ENCODE results near the gene SUMO4.
A peak's percentile ranks its signal among the peaks of the same experiment; 100 is the strongest.
"Not testable (repeated sequence)": the region's sequence is repeated elsewhere in the genome, so short reads cannot be mapped to it uniquely, and the experiment has no call there.

SUMO4 gene

GRCh38 chr6:149433881-149434280 lies 33.8 kb downstream of the SUMO4 start:
- peak; percentile 51 for DNase-seq

GRCh38 chr6:149435919-149436586 lies 36.0 kb downstream of the SUMO4 start:
- DNase-seq: no peak

DNA sequence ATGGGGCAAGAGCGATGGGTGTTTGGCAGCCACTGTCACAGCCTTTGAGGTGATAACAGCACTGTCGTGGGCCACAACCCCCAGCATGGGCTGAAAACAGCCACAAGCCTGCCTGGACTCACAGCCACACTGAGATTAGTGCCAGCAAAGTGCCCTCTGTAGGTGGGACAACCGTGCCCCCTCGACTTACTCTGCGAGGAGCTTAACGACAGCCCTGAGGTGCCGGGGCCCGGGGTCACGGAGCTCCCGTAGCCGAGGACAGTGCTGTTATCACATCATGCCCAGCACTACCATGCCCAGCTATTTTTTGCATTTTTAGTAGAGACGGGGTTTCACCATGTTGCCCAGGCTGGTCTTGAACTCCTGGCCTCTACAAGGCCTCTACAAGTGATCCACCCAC lies 36.6 kb downstream of the SUMO4 start:
- no peak for DNase-seq

DNA sequence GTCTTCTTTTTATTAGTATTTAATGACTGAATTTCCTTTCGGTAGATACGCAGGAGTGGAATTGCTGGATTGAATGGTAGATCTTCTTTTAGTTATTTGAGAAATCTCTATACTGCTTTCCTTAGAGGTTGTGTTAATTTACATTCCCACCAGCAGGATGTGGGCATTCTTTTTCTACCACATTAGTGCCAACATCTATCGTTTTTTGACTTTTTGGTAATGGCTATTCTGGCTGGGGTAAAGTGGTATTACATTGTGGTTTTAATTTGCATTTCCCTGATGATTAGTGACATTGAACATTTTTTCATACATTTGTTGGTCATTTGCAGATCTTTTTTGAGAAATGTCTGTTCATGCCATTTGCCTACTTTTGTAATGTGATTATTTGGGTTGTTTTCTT lies 37.1 kb downstream of the SUMO4 start:
- no peak for DNase-seq

GRCh38 chr6:149438855-149439254 lies 38.8 kb downstream of the SUMO4 start:
- DNase-seq: no peak

GRCh38 chr6:149439626-149440025 lies 39.6 kb downstream of the SUMO4 start:
- peak; percentile 51 for DNase-seq

GRCh38 chr6:149440735-149441671 lies 40.9 kb downstream of the SUMO4 start:
- peak; percentile 27 for DNase-seq

- no peak for DNase-seq
Observed at GRCh38 chr6:149441740-149442139, 41.7 kb downstream of the SUMO4 start.

DNA sequence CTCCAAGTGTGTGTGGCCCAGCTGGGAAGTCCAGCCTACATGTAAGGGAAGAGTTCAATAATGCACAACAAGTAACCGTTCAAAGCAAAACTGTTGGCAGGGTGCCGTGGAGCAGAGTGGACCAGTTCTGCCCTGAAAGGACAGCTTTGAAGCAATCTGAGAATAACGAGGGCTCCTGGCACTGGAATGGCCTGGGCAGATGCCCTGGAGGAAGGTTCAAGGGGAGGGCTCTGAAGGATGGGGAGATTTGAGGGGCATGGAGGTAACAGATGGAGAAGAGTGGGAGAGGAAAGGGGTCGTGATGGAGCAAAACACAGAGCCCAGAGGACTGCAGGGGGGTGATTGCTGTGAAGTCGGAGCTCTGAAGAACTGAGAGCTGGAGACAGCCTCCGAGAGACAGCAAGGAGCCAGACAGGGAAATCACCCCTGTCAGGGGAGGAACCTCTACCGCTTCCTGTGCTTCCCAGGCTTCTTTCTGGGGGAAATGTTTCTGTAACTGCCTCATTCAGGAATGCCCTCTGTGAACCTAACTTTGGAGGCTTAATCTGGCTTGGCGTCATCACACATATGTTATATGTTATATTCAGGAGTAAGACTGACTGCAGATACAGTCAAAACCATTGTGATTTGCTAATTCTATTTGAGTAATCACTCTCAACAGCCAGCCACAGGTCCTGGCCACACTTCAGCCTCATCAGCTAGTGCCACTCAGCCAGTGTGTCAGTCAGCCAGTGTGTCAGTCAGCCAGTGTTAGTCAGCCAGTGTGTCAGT lies 43.5 kb downstream of the SUMO4 start:
- DNase-seq: peak; percentile 92

- DNase-seq: not testable (repeated sequence)
Observed at GRCh38 chr6:149444360-149445094, 44.5 kb downstream of the SUMO4 start.

DNA sequence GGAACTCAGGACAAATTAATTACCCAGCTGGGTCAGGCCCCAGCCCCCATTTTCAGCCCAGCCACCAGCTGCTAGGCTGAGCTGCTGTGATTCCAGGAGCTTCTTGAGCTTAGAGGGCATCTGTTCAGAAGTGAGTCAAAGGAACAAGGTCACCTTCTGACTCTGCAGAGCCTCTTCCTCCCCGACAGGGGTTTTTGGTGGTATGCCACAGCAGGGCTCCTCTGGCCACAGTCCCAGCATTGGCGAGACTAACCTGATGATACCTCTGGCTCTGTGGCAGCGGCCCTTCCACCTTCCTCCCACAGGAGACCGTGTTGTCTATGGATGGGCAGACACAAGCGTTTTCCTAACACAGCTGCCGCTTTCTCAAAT lies 45.0 kb downstream of the SUMO4 start:
- DNase-seq: no peak

- no peak for DNase-seq
Observed at GRCh38 chr6:149445573-149445972, 45.5 kb downstream of the SUMO4 start.

DNA sequence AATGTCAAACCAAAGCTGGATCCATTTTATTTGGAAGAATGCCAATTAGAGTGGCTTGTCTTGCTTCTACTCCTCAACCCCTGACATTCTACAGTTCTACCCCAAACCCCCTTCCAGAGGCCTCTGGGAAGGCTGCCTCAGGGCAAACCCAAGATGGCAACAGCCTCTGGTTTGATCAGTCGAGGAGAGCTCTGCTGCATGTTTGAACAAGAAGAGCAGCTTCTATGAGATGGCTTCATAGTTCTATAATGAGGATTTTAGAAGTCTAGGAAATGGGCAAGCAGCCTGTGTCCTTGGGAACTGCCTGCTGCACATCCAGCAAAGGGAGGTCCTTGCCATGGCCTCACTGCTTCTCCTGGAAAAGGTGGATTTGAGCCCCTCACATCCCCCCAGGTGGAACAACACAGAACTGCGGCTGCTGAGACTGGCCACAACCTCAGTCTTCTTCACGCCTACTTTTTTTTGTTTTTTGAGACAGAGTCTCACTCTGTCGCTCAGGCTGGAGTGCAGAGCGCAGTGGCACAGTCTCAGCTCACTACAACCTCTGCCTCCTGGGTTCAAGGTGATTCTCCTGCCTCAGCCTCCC lies 46.8 kb downstream of the SUMO4 start:
- DNase-seq: no peak

DNA sequence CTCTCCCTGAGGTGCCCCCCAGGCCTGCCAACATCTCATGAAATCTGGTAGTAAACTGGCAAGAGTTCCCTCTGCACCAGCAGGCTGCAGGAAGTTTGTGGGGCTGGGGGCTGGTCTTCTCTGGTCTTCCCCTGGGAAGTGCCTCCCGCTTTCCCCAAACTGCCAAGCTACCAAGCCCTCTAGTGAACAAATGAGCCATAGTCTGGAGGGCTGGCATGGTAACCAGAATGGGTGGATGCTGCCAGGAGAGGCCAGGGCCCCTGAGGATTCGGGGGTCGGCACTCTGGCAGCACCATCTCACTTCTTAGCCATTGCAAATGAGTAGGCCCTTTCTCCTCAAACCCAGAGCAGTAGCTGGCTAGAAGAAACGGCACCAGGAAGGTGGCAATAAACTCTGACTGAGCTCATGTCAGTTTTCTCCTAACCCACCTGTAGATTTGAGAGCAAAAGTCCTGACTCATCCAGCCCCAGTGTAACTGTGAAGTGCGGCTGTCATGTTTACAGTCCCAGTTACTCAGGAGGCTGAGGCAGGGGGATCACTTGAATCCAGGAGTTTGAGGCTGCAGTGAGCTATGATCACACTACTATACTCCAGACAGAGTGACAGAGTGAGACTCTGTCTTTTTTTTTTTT lies 48.9 kb downstream of the SUMO4 start:
- no peak for DNase-seq

DNA sequence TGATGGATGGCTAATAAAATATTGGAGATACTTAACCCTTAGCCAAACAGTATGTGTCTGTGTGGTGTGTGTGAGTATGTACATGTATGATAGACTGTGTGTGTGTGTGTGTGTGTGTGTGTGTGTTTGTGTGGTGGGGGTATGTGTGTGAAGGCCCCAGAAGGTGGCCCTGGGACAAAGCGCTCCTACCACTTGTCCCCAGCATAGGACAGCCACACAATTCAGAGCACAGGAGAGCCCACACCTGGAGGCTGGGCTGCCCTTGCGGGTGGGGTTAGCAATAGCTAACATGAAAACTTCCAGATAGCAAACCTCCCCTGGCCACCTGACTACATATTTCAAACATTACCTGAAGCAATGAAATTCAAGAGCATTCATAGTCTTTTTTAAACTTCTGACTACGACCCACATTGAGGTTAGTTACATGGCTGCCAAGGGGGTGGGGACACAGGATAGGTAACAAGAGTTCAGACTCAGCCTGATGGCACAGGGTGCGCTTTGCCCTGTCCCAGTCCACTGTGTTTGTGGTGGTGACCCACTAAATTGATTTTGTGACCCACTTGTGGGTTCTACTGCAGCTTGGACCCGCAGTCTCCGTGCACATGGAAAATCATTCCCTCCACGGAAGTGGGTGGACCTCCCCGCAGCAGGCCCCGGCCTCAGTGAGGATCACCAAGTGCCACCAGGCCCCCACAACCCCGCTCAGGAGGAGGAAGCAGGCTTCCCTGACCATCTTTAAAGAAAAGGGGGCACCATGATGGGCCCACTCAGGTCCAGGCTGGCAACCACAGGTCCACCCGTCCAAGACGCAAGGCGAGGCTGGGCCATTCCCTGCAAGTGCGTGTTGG lies 50.0 kb downstream of the SUMO4 start:
- DNase-seq: no peak
